Nephron (organoid): ENCODE measurements around the gene TMC4.

Experiments
- H3K27ac Mint-ChIP-seq, 3 experiments: 2 replicates each; pipeline ENCODE4 v1.8.0; 2020; ENCODE audit warnings: mixed read lengths in 3 of 3, mild to moderate bottlenecking in 2 of 3, moderate library complexity in 1 of 3
- H3K27me3 Mint-ChIP-seq: 2 replicates; pipeline ENCODE4 v1.8.0; 2021; ENCODE audit warnings: low read depth, mild to moderate bottlenecking, moderate library complexity, mixed read lengths
- H3K36me3 Mint-ChIP-seq: 2 replicates; pipeline ENCODE4 v1.8.0; 2020; ENCODE audit warnings: low read depth, mixed read lengths
- H3K4me1 Mint-ChIP-seq: 2 replicates; pipeline ENCODE4 v1.8.0; 2020; ENCODE audit warnings: mixed read lengths
- H3K4me3 Mint-ChIP-seq, 3 experiments: 2 replicates each; pipeline ENCODE4 v1.8.0; 2020; ENCODE audit warnings: mild to moderate bottlenecking in 3 of 3, mixed read lengths in 3 of 3, moderate library complexity in 2 of 3
- H3K9me3 Mint-ChIP-seq: 2 replicates; pipeline ENCODE4 v1.8.0; 2020; ENCODE audit warnings: mixed read lengths
- CTCF ChIP-seq, 3 experiments: fragments of 200-600 bp; sonication (generic); IDR thresholded peaks; one replicate each; pipeline ENCODE4 v1.5.0; 2021; ENCODE audit warnings: antibody characterized with exemption in 3 of 3; ENCODE audit not compliant: unreplicated experiment in 3 of 3

Gene TMC4

GRCh38 chr19:54162884-54163283 lies 10.1 kb downstream of the TMC4 start:
- Mint-ChIP-seq H3K4me3 (peak overlapping the region in 2 of 3 experiments; percentile 35 to 84), H3K4me1 (peaks cover 34% of the 10 kb centered on the region), H3K27me3 (peaks cover 16% of the 10 kb centered on the region), H3K9me3 (peaks cover 17% of the 10 kb centered on the region), H3K36me3 (peaks cover 19% of the 10 kb centered on the region), H3K27ac (no peak overlapping the region)
- no peak for TF ChIP-seq CTCF (IDR thresholded peaks at IDR 0.05; ENCODE audit: unreplicated experiment in 3 of 3)

- H3K36me3 Mint-ChIP-seq: peaks cover 19% of the 10 kb centered on the region
- H3K4me3 Mint-ChIP-seq: peak overlapping the region; percentile 76 to 84 (median 81)
- no peak for TF ChIP-seq CTCF (IDR thresholded peaks at IDR 0.05; ENCODE audit: unreplicated experiment in 3 of 3)
- peaks cover 34% of the 10 kb centered on the region for H3K4me1 Mint-ChIP-seq
- H3K27me3 Mint-ChIP-seq: peaks cover 16% of the 10 kb centered on the region
- H3K9me3 Mint-ChIP-seq: peaks cover 17% of the 10 kb centered on the region
- H3K27ac Mint-ChIP-seq: no peak overlapping the region
Observed at GRCh38 chr19:54162241-54162805, 10.6 kb downstream of the TMC4 start.

DNA sequence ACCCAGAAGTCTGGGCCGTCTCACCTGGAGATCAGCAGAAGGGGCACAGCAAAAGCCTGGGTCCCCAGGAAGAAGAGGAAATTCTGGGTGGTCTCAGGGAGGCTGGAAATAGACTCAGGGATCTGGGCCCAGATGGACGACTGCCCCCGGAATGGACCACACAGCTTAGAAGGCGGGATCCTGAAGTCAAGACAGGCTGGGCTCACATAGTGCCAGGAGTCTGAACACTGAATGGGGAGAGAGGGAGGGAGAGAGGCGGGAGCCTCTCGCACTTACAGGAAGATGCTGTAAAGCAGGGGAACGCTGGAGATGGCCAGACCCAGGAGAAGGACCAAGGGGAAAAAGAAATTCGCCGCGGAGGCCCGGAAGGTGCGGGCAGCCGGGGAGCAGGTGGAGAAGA lies 12.1 kb downstream of the TMC4 start:
- H3K4me3 Mint-ChIP-seq: peak overlapping the region; percentile 98 to 99 (median 98)
- H3K27me3 Mint-ChIP-seq: peaks cover 14% of the 10 kb centered on the region
- peaks cover 34% of the 10 kb centered on the region for H3K4me1 Mint-ChIP-seq
- peak overlapping the region; percentile 97 to 98 (median 97) for H3K27ac Mint-ChIP-seq
- peaks cover 17% of the 10 kb centered on the region for H3K9me3 Mint-ChIP-seq
- TF ChIP-seq CTCF (IDR thresholded peaks at IDR 0.05; ENCODE audit: unreplicated experiment in 3 of 3): no peak
- peaks cover 29% of the 10 kb centered on the region for H3K36me3 Mint-ChIP-seq

DNA sequence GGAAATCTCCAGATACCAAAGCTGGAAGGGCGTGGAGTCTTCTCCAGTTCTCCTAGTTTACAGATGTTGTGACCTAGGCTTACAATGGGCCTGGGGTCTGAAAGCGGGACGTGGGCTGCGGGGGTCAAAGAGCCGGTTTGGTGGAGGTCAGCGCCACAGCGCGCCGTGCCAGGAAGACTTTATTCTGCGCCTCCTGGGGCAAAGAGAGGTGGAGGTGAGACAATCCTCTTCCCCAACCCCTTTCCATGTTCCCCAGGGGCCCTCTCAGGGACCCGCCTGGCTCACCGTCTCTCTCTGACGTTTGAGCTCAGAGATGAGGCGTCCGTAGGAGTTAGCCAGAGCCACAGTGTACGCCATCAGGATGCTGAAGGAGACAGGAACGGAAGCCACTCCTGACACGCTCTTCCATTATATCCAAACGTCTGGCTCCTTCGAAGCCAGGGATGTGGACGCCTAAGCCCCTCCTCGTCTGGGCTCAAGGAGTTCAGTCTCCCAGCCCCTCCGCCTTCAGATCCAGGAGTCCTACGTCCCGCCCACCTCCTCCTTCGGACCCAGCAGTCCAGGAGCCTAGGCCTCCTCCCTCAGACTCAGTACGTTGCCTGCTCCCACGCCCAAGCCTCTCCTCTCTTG lies 12.7 kb downstream of the TMC4 start:
- H3K27me3 Mint-ChIP-seq: peaks cover 12% of the 10 kb centered on the region
- H3K4me1 Mint-ChIP-seq: peaks cover 34% of the 10 kb centered on the region
- H3K27ac Mint-ChIP-seq: peak overlapping the region; percentile 97 to 98 (median 97)
- no peak for TF ChIP-seq CTCF (IDR thresholded peaks at IDR 0.05; ENCODE audit: unreplicated experiment in 3 of 3)
- peak overlapping the region; percentile 98 to 99 (median 98) for H3K4me3 Mint-ChIP-seq
- peaks cover 29% of the 10 kb centered on the region for H3K36me3 Mint-ChIP-seq
- peaks cover 11% of the 10 kb centered on the region for H3K9me3 Mint-ChIP-seq

DNA sequence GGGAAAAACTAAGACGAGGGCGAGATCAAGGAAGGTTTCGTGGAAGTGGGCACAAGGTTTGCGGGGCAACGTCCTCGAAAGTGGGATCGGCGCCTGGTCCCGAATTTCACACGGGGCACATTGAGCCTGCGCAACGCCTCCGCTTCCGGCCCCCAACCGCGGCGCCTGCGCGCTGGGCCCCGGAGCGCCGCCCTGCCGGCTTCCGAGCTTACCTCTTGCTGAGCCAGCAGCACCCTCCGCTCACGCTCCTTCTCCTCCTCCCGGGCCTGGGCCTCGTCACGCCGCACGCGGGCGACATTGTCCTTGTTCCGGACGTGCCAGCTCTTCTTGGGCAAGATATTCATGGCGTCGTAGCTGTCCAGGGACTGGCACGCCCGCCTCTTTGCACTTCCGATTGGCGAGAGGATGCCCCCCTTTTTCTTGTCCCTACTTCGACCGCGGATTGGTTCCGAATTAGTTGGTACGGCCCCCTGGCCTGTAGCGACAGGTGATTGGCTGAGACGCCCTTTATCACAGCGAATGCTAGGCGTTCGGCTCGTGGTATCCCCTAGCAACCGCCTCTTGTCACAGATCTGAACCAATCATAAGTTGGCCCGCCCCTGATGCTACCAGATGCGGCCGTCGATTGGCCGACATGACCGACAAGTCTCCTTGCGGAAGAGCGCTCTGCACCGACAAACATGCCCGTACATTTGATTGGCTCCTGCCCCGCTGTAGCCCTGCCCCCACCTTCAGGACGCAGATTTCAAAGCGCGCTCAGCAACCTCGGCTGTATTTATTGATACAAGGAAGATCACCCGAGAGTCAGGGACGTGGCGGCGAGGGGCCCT lies 13.4 kb downstream of the TMC4 start, which contains the start of gene LENG1:
Gene LENG1 (minus strand): TSS at position 370 of the 830 bp plus-strand sequence. CDS start 26 bp downstream, at position 344.
- peak within 1 kb of the TSS; percentile 98 to 99 (median 98) for H3K4me3 Mint-ChIP-seq
- peak; percentile 38 to 55 (median 44) for TF ChIP-seq CTCF (IDR thresholded peaks at IDR 0.05; ENCODE audit: unreplicated experiment in 3 of 3)
- peaks cover 34% of the 10 kb centered on the region for H3K4me1 Mint-ChIP-seq
- H3K36me3 Mint-ChIP-seq: peaks cover 35% of the 10 kb centered on the region
- H3K9me3 Mint-ChIP-seq: peaks cover 10% of the 10 kb centered on the region
- peak within 1 kb of the TSS; percentile 97 to 98 (median 97) for H3K27ac Mint-ChIP-seq
- peaks cover 12% of the 10 kb centered on the region for H3K27me3 Mint-ChIP-seq
